ENCODE measurements around the gene LHFPL2. TPM values are rescaled to one million over a fixed set of nuclear protein-coding genes. Genes with fewer than 3 reads are reported as not detected.

The LHFPL2 gene
- total and polyA plus RNA-seq, 2 donors (not counting 1 experiment from before 2014, with no cell fraction given) = 3.8 to 35.5 TPM

DNA sequence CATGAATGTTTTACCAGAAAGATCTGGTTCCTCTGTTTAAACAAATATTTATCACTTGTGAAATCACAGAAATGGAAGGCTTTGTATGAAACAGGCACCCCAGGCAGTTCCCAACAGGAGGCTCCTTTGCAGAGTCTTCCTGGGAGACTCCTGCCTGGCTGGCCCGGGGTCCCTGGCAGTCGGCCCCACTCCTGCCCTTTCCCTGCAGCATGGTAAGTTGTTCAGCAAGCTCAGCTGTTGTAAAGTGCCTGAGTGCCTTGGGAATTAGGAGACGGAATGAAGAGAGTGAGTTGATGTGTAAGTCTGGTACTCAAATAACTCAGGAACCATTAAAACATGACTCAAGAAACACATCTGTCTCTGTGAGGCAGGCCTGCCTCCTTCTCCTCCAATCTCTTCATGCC, 17.5 kb upstream of the LHFPL2 start:
- TF ChIP-seq EZH2 (IDR thresholded peaks at IDR 0.05; ENCODE audit: borderline replicate concordance, insufficient read depth, low read depth, low read length, poor library complexity, severe bottlenecking) = no peak
- TF ChIP-seq, protein P1, sequence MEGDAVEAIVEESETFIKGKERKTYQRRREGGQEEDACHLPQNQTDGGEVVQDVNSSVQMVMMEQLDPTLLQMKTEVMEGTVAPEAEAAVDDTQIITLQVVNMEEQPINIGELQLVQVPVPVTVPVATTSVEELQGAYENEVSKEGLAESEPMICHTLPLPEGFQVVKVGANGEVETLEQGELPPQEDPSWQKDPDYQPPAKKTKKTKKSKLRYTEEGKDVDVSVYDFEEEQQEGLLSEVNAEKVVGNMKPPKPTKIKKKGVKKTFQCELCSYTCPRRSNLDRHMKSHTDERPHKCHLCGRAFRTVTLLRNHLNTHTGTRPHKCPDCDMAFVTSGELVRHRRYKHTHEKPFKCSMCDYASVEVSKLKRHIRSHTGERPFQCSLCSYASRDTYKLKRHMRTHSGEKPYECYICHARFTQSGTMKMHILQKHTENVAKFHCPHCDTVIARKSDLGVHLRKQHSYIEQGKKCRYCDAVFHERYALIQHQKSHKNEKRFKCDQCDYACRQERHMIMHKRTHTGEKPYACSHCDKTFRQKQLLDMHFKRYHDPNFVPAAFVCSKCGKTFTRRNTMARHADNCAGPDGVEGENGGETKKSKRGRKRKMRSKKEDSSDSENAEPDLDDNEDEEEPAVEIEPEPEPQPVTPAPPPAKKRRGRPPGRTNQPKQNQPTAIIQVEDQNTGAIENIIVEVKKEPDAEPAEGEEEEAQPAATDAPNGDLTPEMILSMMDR (IDR thresholded peaks at IDR 0.05) = no peak
- no peak overlapping the region for H3K27ac Mint-ChIP-seq
- Histone ChIP-seq H3K9me3 (ENCODE audit: control extremely low read depth in 1 of 3, control insufficient read depth in 2 of 3, insufficient read depth in 1 of 3, low read length in 2 of 3) (peaks cover 0 to 6% (median 0%) of the 10 kb centered on the region in 3 donors), H3K36me3 (replicated peaks in 1 of 2; ENCODE audit: control extremely low read depth in 1 of 2, control insufficient read depth in 1 of 2, extremely low read depth in 1 of 2, insufficient read depth in 2 of 2, low read length in 1 of 2) (no peaks in the 10 kb centered on the region), H3K27me3 (replicated peaks in 1 of 4; ENCODE audit: control extremely low read depth in 1 of 4, control insufficient read depth in 3 of 4, insufficient read depth in 4 of 4, low read length in 3 of 4) (no peaks in the 10 kb centered on the region), H3K4me3 (ENCODE audit: control extremely low read depth in 1 of 5, extremely low read depth in 1 of 5, insufficient read depth in 1 of 5, low read depth in 2 of 5, low read length in 4 of 5) (no peak overlapping the region), H4K20me1 (ENCODE audit: control insufficient read depth, insufficient read depth, low read length, poor library complexity, severe bottlenecking) (no peaks in the 10 kb centered on the region), H3K4me1 (ENCODE audit: control insufficient read depth in 2 of 2, insufficient read depth in 2 of 2, low read length in 2 of 2) (no peaks in the 10 kb centered on the region), H3K4me2 (replicated peaks; ENCODE audit: low read depth, low read length, poor library complexity, severe bottlenecking) (no peak overlapping the region), H3K9ac (ENCODE audit: low read length) (no peak overlapping the region), H2AFZ (ENCODE audit: insufficient read depth, low read depth, low read length, poor library complexity, severe bottlenecking) (no peak overlapping the region), H3K27ac (ENCODE audit: low read length in 2 of 2) (no peak overlapping the region), H3K79me2 (ENCODE audit: control insufficient read depth, insufficient read depth, low read length) (no peaks in the 10 kb centered on the region)
- ChIA-PET CTCF (no interaction called here), POLR2A (no interaction called here)
- DNase-seq (no peak), ATAC-seq (ENCODE audit: low read depth) (no peak)
- H3K27me3 Mint-ChIP-seq = no peaks in the 10 kb centered on the region
- H3K4me1 Mint-ChIP-seq = peaks cover 11% of the 10 kb centered on the region
- no peak overlapping the region for H3K4me3 Mint-ChIP-seq
- WGBS (ENCODE audit: insufficient coverage) = no CpG with 5 or more reads among the region's 3 CpGs
- H3K9me3 Mint-ChIP-seq (ENCODE audit: insufficient read depth) = no peaks in the 10 kb centered on the region
- intact Hi-C loops (cut with micrococcal nuclease) = no loop called here

DNA sequence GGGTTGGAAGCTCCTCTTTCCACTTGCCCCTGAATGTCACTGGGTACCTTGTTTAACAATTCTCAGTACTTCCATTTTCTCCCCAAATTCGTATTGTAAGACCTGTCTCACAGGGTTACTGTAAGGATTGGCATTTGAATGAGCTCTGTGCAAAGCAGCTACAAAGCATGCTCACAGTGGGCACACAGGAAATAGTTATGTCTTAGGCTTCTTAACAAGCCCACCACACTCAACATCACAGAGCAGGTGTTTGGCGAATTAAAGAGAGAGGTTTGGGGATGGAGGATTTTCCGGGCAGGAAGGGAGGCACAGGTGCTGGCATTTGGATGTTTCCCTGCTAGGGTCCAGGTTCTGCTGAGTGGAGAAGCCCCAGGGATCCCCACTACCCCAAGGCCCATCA, 17.0 kb upstream of the LHFPL2 start:
- Histone ChIP-seq H3K27me3 (replicated peaks in 1 of 4; ENCODE audit: control extremely low read depth in 1 of 4, control insufficient read depth in 3 of 4, insufficient read depth in 4 of 4, low read length in 3 of 4) (no peaks in the 10 kb centered on the region), H3K4me2 (replicated peaks; ENCODE audit: low read depth, low read length, poor library complexity, severe bottlenecking) (no peak overlapping the region), H3K27ac (ENCODE audit: low read length in 2 of 2) (no peak overlapping the region), H3K9ac (ENCODE audit: low read length) (no peak overlapping the region), H3K79me2 (ENCODE audit: control insufficient read depth, insufficient read depth, low read length) (no peaks in the 10 kb centered on the region), H3K9me3 (ENCODE audit: control extremely low read depth in 1 of 3, control insufficient read depth in 2 of 3, insufficient read depth in 1 of 3, low read length in 2 of 3) (peaks cover 0 to 6% (median 0%) of the 10 kb centered on the region in 3 donors), H2AFZ (ENCODE audit: insufficient read depth, low read depth, low read length, poor library complexity, severe bottlenecking) (no peak overlapping the region), H3K4me1 (ENCODE audit: control insufficient read depth in 2 of 2, insufficient read depth in 2 of 2, low read length in 2 of 2) (no peaks in the 10 kb centered on the region), H4K20me1 (ENCODE audit: control insufficient read depth, insufficient read depth, low read length, poor library complexity, severe bottlenecking) (no peaks in the 10 kb centered on the region), H3K4me3 (ENCODE audit: control extremely low read depth in 1 of 5, extremely low read depth in 1 of 5, insufficient read depth in 1 of 5, low read depth in 2 of 5, low read length in 4 of 5) (no peak overlapping the region), H3K36me3 (replicated peaks in 1 of 2; ENCODE audit: control extremely low read depth in 1 of 2, control insufficient read depth in 1 of 2, extremely low read depth in 1 of 2, insufficient read depth in 2 of 2, low read length in 1 of 2) (no peaks in the 10 kb centered on the region)
- Mint-ChIP-seq H3K27ac (no peak overlapping the region), H3K4me3 (no peak overlapping the region), H3K27me3 (no peaks in the 10 kb centered on the region), H3K4me1 (peaks cover 11% of the 10 kb centered on the region), H3K9me3 (ENCODE audit: insufficient read depth) (no peaks in the 10 kb centered on the region)
- no peak for TF ChIP-seq EZH2 (IDR thresholded peaks at IDR 0.05; ENCODE audit: borderline replicate concordance, insufficient read depth, low read depth, low read length, poor library complexity, severe bottlenecking)
- TF ChIP-seq, protein P1 (IDR thresholded peaks at IDR 0.05) = no peak
- intact Hi-C loops (cut with micrococcal nuclease) = no loop called here
- ATAC-seq (ENCODE audit: low read depth) (no peak), DNase-seq (no peak)
- ChIA-PET CTCF (no interaction called here), POLR2A (no interaction called here)
- no CpG with 5 or more reads among the region's 3 CpGs for WGBS (ENCODE audit: insufficient coverage)
